Measurements from ENCODE around the gene TNS3. TPM values are rescaled to one million over a fixed set of nuclear protein-coding genes. Genes with fewer than 3 reads are reported as not detected.

The TNS3 gene
- total and polyA plus RNA-seq, 2 donors (not counting 3 experiments of a cell fraction or from before 2014, with no cell fraction given), result 10.4 to 45.1 TPM

DNA sequence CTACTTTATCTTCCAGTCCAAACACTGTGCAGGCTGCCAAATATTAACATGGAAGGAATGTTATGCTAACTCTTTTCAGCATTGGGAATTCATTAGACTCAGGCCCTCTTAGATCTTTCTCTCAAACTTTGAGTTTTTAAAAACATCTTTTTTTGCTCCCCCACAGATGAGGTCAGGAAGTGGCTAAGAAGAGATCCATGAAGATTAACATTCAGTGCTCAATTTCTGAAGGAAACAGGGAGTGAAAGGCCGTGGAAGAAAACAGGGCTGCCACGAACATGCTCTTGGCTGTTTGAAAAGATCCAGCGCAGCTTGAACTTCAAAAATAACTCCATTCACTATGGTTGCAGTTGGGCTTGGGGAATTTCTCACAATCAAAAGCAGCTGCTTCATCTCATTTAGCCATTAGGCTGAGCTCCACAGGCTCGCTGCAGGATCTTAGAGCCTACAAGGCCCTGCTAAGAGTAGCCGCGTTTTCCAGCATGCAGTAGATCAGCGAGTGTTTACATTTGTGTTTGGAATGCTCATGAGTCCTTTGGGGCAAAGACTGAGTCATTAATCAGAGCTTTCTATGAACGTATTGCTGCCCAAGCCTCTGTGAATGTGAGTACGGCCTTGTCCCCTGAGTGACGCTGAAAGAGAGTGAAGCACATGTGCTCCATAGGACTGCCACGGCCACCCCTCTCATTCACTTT, 41.2 kb upstream of the TNS3 start:
- CTCF ChIA-PET, result no interaction called here
- H3K9me3 ChIP-seq (replicated peaks; ENCODE audit: control insufficient read depth, insufficient read depth, low read length), result no peaks in the 10 kb centered on the region
- H2AFZ ChIP-seq (ENCODE audit: low read depth, low read length), result peak overlapping the region; percentile 18
- H3K27me3 ChIP-seq (ENCODE audit: control insufficient read depth in 2 of 2, insufficient read depth in 2 of 2, low read length in 2 of 2), result no peaks in the 10 kb centered on the region
- no peaks in the 10 kb centered on the region for H3K4me1 ChIP-seq (ENCODE audit: control insufficient read depth, extremely low read depth, insufficient read depth, low read length)
- DNase-seq (ENCODE audit: low read depth, low spot score) (no peak), FAIRE-seq (no peak)
- H4K20me1 ChIP-seq (replicated peaks; ENCODE audit: control insufficient read depth, extremely low read depth, insufficient read depth, low read length), result no peaks in the 10 kb centered on the region
- TF ChIP-seq JUN (IDR thresholded peaks at IDR 0.05; ENCODE audit: borderline replicate concordance, insufficient read depth, insufficient read length, low read depth), result no peak
- TF ChIP-seq MYC (IDR thresholded peaks at IDR 0.05; ENCODE audit: low read depth, low read length), result no peak
- no peak for TF ChIP-seq FOS (IDR thresholded peaks at IDR 0.05; ENCODE audit: borderline replicate concordance, insufficient read depth, low read length)
- no peak for TF ChIP-seq POLR2A (IDR thresholded peaks at IDR 0.05; ENCODE audit: low read depth, low read length)
- TF ChIP-seq, protein P1, sequence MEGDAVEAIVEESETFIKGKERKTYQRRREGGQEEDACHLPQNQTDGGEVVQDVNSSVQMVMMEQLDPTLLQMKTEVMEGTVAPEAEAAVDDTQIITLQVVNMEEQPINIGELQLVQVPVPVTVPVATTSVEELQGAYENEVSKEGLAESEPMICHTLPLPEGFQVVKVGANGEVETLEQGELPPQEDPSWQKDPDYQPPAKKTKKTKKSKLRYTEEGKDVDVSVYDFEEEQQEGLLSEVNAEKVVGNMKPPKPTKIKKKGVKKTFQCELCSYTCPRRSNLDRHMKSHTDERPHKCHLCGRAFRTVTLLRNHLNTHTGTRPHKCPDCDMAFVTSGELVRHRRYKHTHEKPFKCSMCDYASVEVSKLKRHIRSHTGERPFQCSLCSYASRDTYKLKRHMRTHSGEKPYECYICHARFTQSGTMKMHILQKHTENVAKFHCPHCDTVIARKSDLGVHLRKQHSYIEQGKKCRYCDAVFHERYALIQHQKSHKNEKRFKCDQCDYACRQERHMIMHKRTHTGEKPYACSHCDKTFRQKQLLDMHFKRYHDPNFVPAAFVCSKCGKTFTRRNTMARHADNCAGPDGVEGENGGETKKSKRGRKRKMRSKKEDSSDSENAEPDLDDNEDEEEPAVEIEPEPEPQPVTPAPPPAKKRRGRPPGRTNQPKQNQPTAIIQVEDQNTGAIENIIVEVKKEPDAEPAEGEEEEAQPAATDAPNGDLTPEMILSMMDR (IDR thresholded peaks at IDR 0.05; ENCODE audit: extremely low read depth in 1 of 2, insufficient read depth in 1 of 2, low read depth in 1 of 2, low read length in 2 of 2), result no peak
- no peak for TF ChIP-seq GATA2 (IDR thresholded peaks at IDR 0.05; ENCODE audit: insufficient read depth, insufficient read length, low read depth, low read length)
- no peak for TF ChIP-seq EZH2 (IDR thresholded peaks at IDR 0.05; ENCODE audit: borderline replicate concordance, low read depth, low read length, severe bottlenecking)
- no peak for TF ChIP-seq MAX (IDR thresholded peaks at IDR 0.05; ENCODE audit: insufficient read depth, insufficient read length)
- no peak for TF ChIP-seq POLR2AphosphoS5 (IDR thresholded peaks at IDR 0.05; ENCODE audit: insufficient read depth, low read depth, low read length)
- POLR2A ChIA-PET, result interaction anchor here (0.6 kb wide), 1 partner anchor 16 kb away, joined by 3 read pairs; no protein-coding TSS in a partner anchor
- no peak overlapping the region for H3K4me2 ChIP-seq (ENCODE audit: insufficient read depth, low read length)
- BruUV-seq (replicated peaks), result no TSS peak
- no peak overlapping the region for H3K4me3 ChIP-seq (replicated peaks in 1 of 3; ENCODE audit: insufficient read depth in 1 of 3, low read depth in 1 of 3, low read length in 3 of 3)
- intact Hi-C loops (cut with micrococcal nuclease), result no loop called here
- no peaks in the 10 kb centered on the region for H3K9me1 ChIP-seq (replicated peaks; ENCODE audit: control insufficient read depth, extremely low read depth, insufficient read depth, low read length)
- no peaks in the 10 kb centered on the region for H3K36me3 ChIP-seq (ENCODE audit: control insufficient read depth in 2 of 2, extremely low read depth in 1 of 2, insufficient read depth in 2 of 2, low read length in 2 of 2)
- no peak overlapping the region for H3K27ac ChIP-seq (ENCODE audit: insufficient read depth, low read depth, low read length)
- no peak overlapping the region for H3K9ac ChIP-seq (replicated peaks; ENCODE audit: extremely low read depth, insufficient read depth, low read length)
- dilution Hi-C loops (cut with MboI; ENCODE audit: extremely low pct_ligation_motif_present, low sequenced_read_pairs), result no loop called here
- no peaks in the 10 kb centered on the region for H3K79me2 ChIP-seq (ENCODE audit: control insufficient read depth, insufficient read depth, low read length)

Data from endothelial cell of umbilical vein (primary cell).